Esophagus mucosa (tissue), 1 donor: ENCODE measurements around the gene KCNH1. TPM values are rescaled to one million over a fixed set of nuclear protein-coding genes. Genes with fewer than 3 reads are reported as not detected.

Experiments used
- ATAC-seq: fragments of 200-7000 bp; cut with Tn5 transposase; one replicate; pipeline ENCODE4 v1.9.1; 2020
- total RNA-seq: library from RNA; stranded (reverse); gene quantifications from one replicate; pipeline ENCODE4 v1.2.4, GENCODE V29; 2023
- donor health status: DM: yes; HTN: yes; CAD: no.

KCNH1 gene
- total RNA-seq, 1 donor from 2014 or later = 1.2 TPM

GRCh38 chr1:210850556-210850955, 283.4 kb downstream of the KCNH1 start:
- ATAC-seq = no peak

GRCh38 chr1:210848474-210848873, 285.5 kb downstream of the KCNH1 start:
- no peak for ATAC-seq

GRCh38 chr1:210841926-210842625, 291.9 kb downstream of the KCNH1 start:
- ATAC-seq = no peak

- ATAC-seq = no peak
Measured at GRCh38 chr1:210830034-210831028, 303.6 kb downstream of the KCNH1 start.

GRCh38 chr1:210828996-210829596, 304.9 kb downstream of the KCNH1 start:
- ATAC-seq = no peak

- no peak for ATAC-seq
Measured at GRCh38 chr1:210827481-210827880, 306.5 kb downstream of the KCNH1 start.

GRCh38 chr1:210826686-210827085, 307.3 kb downstream of the KCNH1 start:
- no peak for ATAC-seq

GRCh38 chr1:210822932-210823331, 311.0 kb downstream of the KCNH1 start:
- no peak for ATAC-seq

- no peak for ATAC-seq
Measured at GRCh38 chr1:210822241-210822640, 311.7 kb downstream of the KCNH1 start.

GRCh38 chr1:210821615-210822014, 312.3 kb downstream of the KCNH1 start:
- no peak for ATAC-seq

GRCh38 chr1:210819266-210819665, 314.7 kb downstream of the KCNH1 start:
- no peak for ATAC-seq

GRCh38 chr1:210817385-210818275, 316.3 kb downstream of the KCNH1 start:
- no peak for ATAC-seq

- ATAC-seq = no peak
Measured at GRCh38 chr1:210815641-210816550, 318.1 kb downstream of the KCNH1 start.

- no peak for ATAC-seq
Measured at GRCh38 chr1:210814382-210815123, 319.4 kb downstream of the KCNH1 start.

- ATAC-seq = peak; percentile 44
Measured at GRCh38 chr1:210801501-210801900, 332.4 kb downstream of the KCNH1 start.

GRCh38 chr1:210800756-210801155, 333.2 kb downstream of the KCNH1 start:
- peak; percentile 16 for ATAC-seq

GRCh38 chr1:210800301-210800700, 333.6 kb downstream of the KCNH1 start:
- ATAC-seq = peak; percentile 37

- ATAC-seq = no peak
Measured at GRCh38 chr1:210797422-210797821, 336.5 kb downstream of the KCNH1 start.

- ATAC-seq = no peak
Measured at GRCh38 chr1:210796421-210796820, 337.5 kb downstream of the KCNH1 start.

- ATAC-seq = no peak
Measured at GRCh38 chr1:210794445-210794844, 339.5 kb downstream of the KCNH1 start.
